ENCODE measurements around the gene ZNF746.
A peak's percentile ranks its signal among the peaks of the same experiment; 100 is the strongest.

The ZNF746 gene

GRCh38 chr7:149471289-149471953 lies 26.2 kb downstream of the ZNF746 start:
- Histone ChIP-seq H3K9me3 (replicated peaks in 1 of 2; ENCODE audit: control insufficient read depth in 2 of 2, insufficient read depth in 1 of 2, low read depth in 1 of 2, low read length in 2 of 2) (peaks cover 7 to 10% of the 10 kb centered on the region in 2 donors), H3K9ac (ENCODE audit: low read depth, low read length, poor library complexity) (no peak overlapping the region), H3K14ac (ENCODE audit: low read length) (no peak overlapping the region), H3K18ac (ENCODE audit: low read length) (no peak overlapping the region), H2BK12ac (ENCODE audit: low read length) (no peak overlapping the region), H3K4me1 (ENCODE audit: control insufficient read depth in 2 of 2, insufficient read depth in 1 of 2, low read depth in 1 of 2, low read length in 2 of 2) (no peaks in the 10 kb centered on the region), H3K36me3 (replicated peaks in 1 of 2; ENCODE audit: control insufficient read depth in 2 of 2, insufficient read depth in 2 of 2, low read length in 2 of 2) (peaks cover 26 to 51% of the 10 kb centered on the region in 2 donors), H2AK5ac (ENCODE audit: low read depth, low read length) (no peak overlapping the region), H3K4me2 (ENCODE audit: insufficient read depth, low read length, poor library complexity, severe bottlenecking) (no peak overlapping the region), H3K27me3 (ENCODE audit: control insufficient read depth in 3 of 3, insufficient read depth in 3 of 3, low read depth in 1 of 3, low read length in 3 of 3) (no peaks in the 10 kb centered on the region), H2BK5ac (ENCODE audit: low read length) (no peak overlapping the region), H2BK120ac (ENCODE audit: low read depth, low read length) (no peak overlapping the region), H3K4ac (ENCODE audit: low read length) (no peak overlapping the region), H3K27ac (replicated peaks; ENCODE audit: low read length) (no peak overlapping the region), H3K23ac (ENCODE audit: low read depth, low read length, poor library complexity) (no peak overlapping the region), H3K4me3 (ENCODE audit: low read length in 2 of 2) (no peak overlapping the region), H2AFZ (ENCODE audit: low read length) (no peak overlapping the region), H4K91ac (ENCODE audit: low read depth, low read length, poor library complexity) (no peak overlapping the region), H4K8ac (ENCODE audit: low read depth, low read length) (no peak overlapping the region), H3K79me1 (ENCODE audit: low read depth, low read length) (peaks cover 4% of the 10 kb centered on the region), H2BK15ac (ENCODE audit: low read length) (no peak overlapping the region)
- no peak for DNase-seq (ENCODE audit: low spot score)
- WGBS, 2 donors (ENCODE audit: extremely low coverage in 2 of 2, insufficient read length in 2 of 2, insufficient replicate concordance in 1 of 2): no CpG with 5 or more reads among the region's 6 CpGs

- Histone ChIP-seq H3K4ac (ENCODE audit: low read length) (no peak overlapping the region), H3K27me3 (ENCODE audit: control insufficient read depth in 3 of 3, insufficient read depth in 3 of 3, low read depth in 1 of 3, low read length in 3 of 3) (no peaks in the 10 kb centered on the region), H2AFZ (ENCODE audit: low read length) (no peak overlapping the region), H3K4me1 (ENCODE audit: control insufficient read depth in 2 of 2, insufficient read depth in 1 of 2, low read depth in 1 of 2, low read length in 2 of 2) (no peaks in the 10 kb centered on the region), H2AK5ac (ENCODE audit: low read depth, low read length) (no peak overlapping the region), H3K14ac (ENCODE audit: low read length) (no peak overlapping the region), H3K23ac (ENCODE audit: low read depth, low read length, poor library complexity) (peak overlapping the region; percentile 11), H2BK12ac (ENCODE audit: low read length) (no peak overlapping the region), H3K18ac (ENCODE audit: low read length) (no peak overlapping the region), H3K79me1 (ENCODE audit: low read depth, low read length) (peaks cover 4% of the 10 kb centered on the region), H3K9ac (ENCODE audit: low read depth, low read length, poor library complexity) (no peak overlapping the region), H2BK120ac (ENCODE audit: low read depth, low read length) (no peak overlapping the region), H2BK15ac (ENCODE audit: low read length) (no peak overlapping the region), H2BK5ac (ENCODE audit: low read length) (no peak overlapping the region), H3K4me3 (ENCODE audit: low read length in 2 of 2) (no peak overlapping the region), H3K4me2 (ENCODE audit: insufficient read depth, low read length, poor library complexity, severe bottlenecking) (no peak overlapping the region), H3K9me3 (replicated peaks in 1 of 2; ENCODE audit: control insufficient read depth in 2 of 2, insufficient read depth in 1 of 2, low read depth in 1 of 2, low read length in 2 of 2) (peaks cover 7 to 21% of the 10 kb centered on the region in 2 donors), H3K36me3 (replicated peaks in 1 of 2; ENCODE audit: control insufficient read depth in 2 of 2, insufficient read depth in 2 of 2, low read length in 2 of 2) (peaks cover 18 to 35% of the 10 kb centered on the region in 2 donors), H3K27ac (replicated peaks; ENCODE audit: low read length) (no peak overlapping the region), H4K91ac (ENCODE audit: low read depth, low read length, poor library complexity) (no peak overlapping the region), H4K8ac (ENCODE audit: low read depth, low read length) (no peak overlapping the region)
- WGBS, 2 donors (ENCODE audit: extremely low coverage in 2 of 2, insufficient read length in 2 of 2, insufficient replicate concordance in 1 of 2): no CpG with 5 or more reads among the region's 8 CpGs
- DNase-seq (ENCODE audit: low spot score): no peak
Observed at GRCh38 chr7:149469806-149470205, 27.8 kb downstream of the ZNF746 start.

- Histone ChIP-seq H2BK120ac (ENCODE audit: low read depth, low read length) (no peak overlapping the region), H2BK15ac (ENCODE audit: low read length) (no peak overlapping the region), H3K4me1 (ENCODE audit: control insufficient read depth in 2 of 2, insufficient read depth in 1 of 2, low read depth in 1 of 2, low read length in 2 of 2) (no peaks in the 10 kb centered on the region), H4K91ac (ENCODE audit: low read depth, low read length, poor library complexity) (no peak overlapping the region), H3K9ac (ENCODE audit: low read depth, low read length, poor library complexity) (no peak overlapping the region), H2BK5ac (ENCODE audit: low read length) (no peak overlapping the region), H2AFZ (ENCODE audit: low read length) (no peak overlapping the region), H3K27ac (replicated peaks; ENCODE audit: low read length) (no peak overlapping the region), H3K79me1 (ENCODE audit: low read depth, low read length) (no peaks in the 10 kb centered on the region), H3K14ac (ENCODE audit: low read length) (no peak overlapping the region), H4K8ac (ENCODE audit: low read depth, low read length) (no peak overlapping the region), H3K27me3 (ENCODE audit: control insufficient read depth in 3 of 3, insufficient read depth in 3 of 3, low read depth in 1 of 3, low read length in 3 of 3) (no peaks in the 10 kb centered on the region), H2AK5ac (ENCODE audit: low read depth, low read length) (no peak overlapping the region), H3K9me3 (replicated peaks in 1 of 2; ENCODE audit: control insufficient read depth in 2 of 2, insufficient read depth in 1 of 2, low read depth in 1 of 2, low read length in 2 of 2) (peaks cover 7 to 21% of the 10 kb centered on the region in 2 donors), H3K4me3 (ENCODE audit: low read length in 2 of 2) (no peak overlapping the region), H3K4me2 (ENCODE audit: insufficient read depth, low read length, poor library complexity, severe bottlenecking) (no peak overlapping the region), H3K18ac (ENCODE audit: low read length) (no peak overlapping the region), H3K36me3 (replicated peaks in 1 of 2; ENCODE audit: control insufficient read depth in 2 of 2, insufficient read depth in 2 of 2, low read length in 2 of 2) (peaks cover 8 to 20% of the 10 kb centered on the region in 2 donors), H2BK12ac (ENCODE audit: low read length) (no peak overlapping the region), H3K4ac (ENCODE audit: low read length) (no peak overlapping the region), H3K23ac (ENCODE audit: low read depth, low read length, poor library complexity) (no peak overlapping the region)
- no CpG with 5 or more reads among the region's 5 CpGs for WGBS, 2 donors (ENCODE audit: extremely low coverage in 2 of 2, insufficient read length in 2 of 2, insufficient replicate concordance in 1 of 2)
- DNase-seq (ENCODE audit: low spot score): no peak
Observed at GRCh38 chr7:149468208-149468607, 29.4 kb downstream of the ZNF746 start.

- Histone ChIP-seq H3K9me3 (replicated peaks in 1 of 2; ENCODE audit: control insufficient read depth in 2 of 2, insufficient read depth in 1 of 2, low read depth in 1 of 2, low read length in 2 of 2) (peaks cover 7 to 21% of the 10 kb centered on the region in 2 donors), H2BK5ac (ENCODE audit: low read length) (no peak overlapping the region), H3K4ac (ENCODE audit: low read length) (no peak overlapping the region), H2BK15ac (ENCODE audit: low read length) (no peak overlapping the region), H3K79me1 (ENCODE audit: low read depth, low read length) (no peaks in the 10 kb centered on the region), H2BK120ac (ENCODE audit: low read depth, low read length) (no peak overlapping the region), H3K36me3 (replicated peaks in 1 of 2; ENCODE audit: control insufficient read depth in 2 of 2, insufficient read depth in 2 of 2, low read length in 2 of 2) (peaks cover 3 to 12% of the 10 kb centered on the region in 2 donors), H3K27me3 (ENCODE audit: control insufficient read depth in 3 of 3, insufficient read depth in 3 of 3, low read depth in 1 of 3, low read length in 3 of 3) (no peaks in the 10 kb centered on the region), H2AK5ac (ENCODE audit: low read depth, low read length) (no peak overlapping the region), H3K4me2 (ENCODE audit: insufficient read depth, low read length, poor library complexity, severe bottlenecking) (no peak overlapping the region), H4K8ac (ENCODE audit: low read depth, low read length) (no peak overlapping the region), H2BK12ac (ENCODE audit: low read length) (no peak overlapping the region), H2AFZ (ENCODE audit: low read length) (no peak overlapping the region), H3K14ac (ENCODE audit: low read length) (no peak overlapping the region), H3K4me3 (ENCODE audit: low read length in 2 of 2) (no peak overlapping the region), H3K4me1 (ENCODE audit: control insufficient read depth in 2 of 2, insufficient read depth in 1 of 2, low read depth in 1 of 2, low read length in 2 of 2) (no peaks in the 10 kb centered on the region), H3K27ac (replicated peaks; ENCODE audit: low read length) (no peak overlapping the region), H3K9ac (ENCODE audit: low read depth, low read length, poor library complexity) (no peak overlapping the region), H4K91ac (ENCODE audit: low read depth, low read length, poor library complexity) (no peak overlapping the region), H3K23ac (ENCODE audit: low read depth, low read length, poor library complexity) (no peak overlapping the region), H3K18ac (ENCODE audit: low read length) (no peak overlapping the region)
- DNase-seq (ENCODE audit: low spot score): no peak
- no CpG with 5 or more reads among the region's 1 CpG for WGBS, 2 donors (ENCODE audit: extremely low coverage in 2 of 2, insufficient read length in 2 of 2, insufficient replicate concordance in 1 of 2)
Observed at GRCh38 chr7:149467321-149467859, 30.2 kb downstream of the ZNF746 start.
